ENCODE measurements around the gene SAA2.
A peak's percentile ranks its signal among the peaks of the same experiment; 100 is the strongest.

SAA2 gene

GRCh38 chr11:18280438-18281045 is 32.1 kb upstream of the SAA2 start:
- no peaks in the 10 kb centered on the region for H3K4me1 ChIP-seq (ENCODE audit: control insufficient read depth, insufficient read depth, low read length)
- no peak for TF ChIP-seq ZNF114 (tag by site-specific recombination; IDR thresholded peaks at IDR 0.05)
- TF ChIP-seq PRDM1 (tag by site-specific recombination; IDR thresholded peaks at IDR 0.05) = no peak
- no peak for TF ChIP-seq ZNF585B (tag by site-specific recombination; IDR thresholded peaks at IDR 0.05)
- no peak for TF ChIP-seq ZNF785 (tag by site-specific recombination; IDR thresholded peaks at IDR 0.05)
- no peak for TF ChIP-seq ZNF391 (tag by site-specific recombination; IDR thresholded peaks at IDR 0.05; ENCODE audit: borderline replicate concordance, low read depth)
- TF ChIP-seq ZNF121 (tag by site-specific recombination; IDR thresholded peaks at IDR 0.05) = no peak
- no peak for TF ChIP-seq TRIM28 (IDR thresholded peaks at IDR 0.05; ENCODE audit: borderline replicate concordance, low read length)
- no peak for TF ChIP-seq ZNF398 (tag by site-specific recombination; IDR thresholded peaks at IDR 0.05)
- CTCF ChIA-PET = interaction anchor here (1.5 kb wide), 1 partner anchor 37 kb away, joined by 4 read pairs; no protein-coding TSS in a partner anchor
- POLR2A ChIA-PET = no interaction called here
- H3K36me3 ChIP-seq (ENCODE audit: control insufficient read depth in 2 of 2, insufficient read depth in 1 of 2, low read length in 2 of 2) = peaks cover 7 to 69% of the 10 kb centered on the region in 2 experiments
- no peak overlapping the region for H3K27ac ChIP-seq (ENCODE audit: extremely low read depth, low read depth, low read length)
- no peak overlapping the region for H3K4me3 ChIP-seq (ENCODE audit: low read depth, low read length)
- H3K9me3 ChIP-seq (ENCODE audit: control insufficient read depth, insufficient read depth, low read depth, low read length) = no peaks in the 10 kb centered on the region

DNA sequence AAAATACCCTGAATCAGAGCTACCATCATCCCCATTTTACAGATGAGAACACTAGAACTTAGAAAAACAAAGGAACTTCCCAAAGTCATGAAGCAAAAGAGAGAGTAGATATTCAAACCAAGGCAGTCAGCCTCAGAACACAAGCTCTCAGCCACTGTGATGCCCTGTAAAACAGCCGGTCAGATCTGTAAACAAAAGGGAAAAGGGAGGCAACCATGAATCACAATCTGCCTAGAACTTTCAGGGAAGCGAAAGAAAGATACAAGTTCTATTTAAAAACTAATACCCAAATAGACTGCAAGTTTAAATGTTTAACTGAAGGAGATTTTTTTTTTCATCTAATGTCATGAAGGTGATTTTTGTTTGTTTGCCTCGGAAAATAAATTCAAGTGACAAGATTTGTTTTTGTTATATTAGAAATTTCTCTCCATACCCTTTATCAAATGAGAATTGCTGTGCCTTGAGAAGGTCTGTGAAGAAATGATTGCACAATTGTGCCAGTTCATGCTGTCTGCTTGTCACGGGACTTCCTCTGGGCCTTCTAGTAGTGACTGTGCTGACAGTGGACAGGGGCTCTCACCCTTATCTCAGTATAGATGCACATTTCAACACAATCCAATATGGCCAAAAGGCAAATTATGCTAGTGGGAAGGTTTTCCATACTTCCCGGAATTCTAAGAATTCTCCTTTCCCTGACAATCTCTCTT is 29.2 kb upstream of the SAA2 start:
- H3K4me3 ChIP-seq (ENCODE audit: low read depth, low read length) = no peak overlapping the region
- peaks cover 0 to 44% of the 10 kb centered on the region in 2 experiments; a peak in 1 of 3 replicates for H3K36me3 ChIP-seq (ENCODE audit: control insufficient read depth in 2 of 2, insufficient read depth in 1 of 2, low read length in 2 of 2)
- ChIA-PET POLR2A (interaction anchor here (0.7 kb wide), 1 partner anchor 29 kb away, joined by 5 read pairs; no protein-coding TSS in a partner anchor), CTCF (no interaction called here)
- no peak for TF ChIP-seq ZNF398 (tag by site-specific recombination; IDR thresholded peaks at IDR 0.05)
- TF ChIP-seq ZNF664 (tag by site-specific recombination; IDR thresholded peaks at IDR 0.05) = 0 out of 2 replicates have a peak, but pooled peaks have one; percentile 23
- H3K9me3 ChIP-seq (ENCODE audit: control insufficient read depth, insufficient read depth, low read depth, low read length) = no peaks in the 10 kb centered on the region
- no peaks in the 10 kb centered on the region for H3K4me1 ChIP-seq (ENCODE audit: control insufficient read depth, insufficient read depth, low read length)
- H3K27ac ChIP-seq (ENCODE audit: extremely low read depth, low read depth, low read length) = no peak overlapping the region

DNA sequence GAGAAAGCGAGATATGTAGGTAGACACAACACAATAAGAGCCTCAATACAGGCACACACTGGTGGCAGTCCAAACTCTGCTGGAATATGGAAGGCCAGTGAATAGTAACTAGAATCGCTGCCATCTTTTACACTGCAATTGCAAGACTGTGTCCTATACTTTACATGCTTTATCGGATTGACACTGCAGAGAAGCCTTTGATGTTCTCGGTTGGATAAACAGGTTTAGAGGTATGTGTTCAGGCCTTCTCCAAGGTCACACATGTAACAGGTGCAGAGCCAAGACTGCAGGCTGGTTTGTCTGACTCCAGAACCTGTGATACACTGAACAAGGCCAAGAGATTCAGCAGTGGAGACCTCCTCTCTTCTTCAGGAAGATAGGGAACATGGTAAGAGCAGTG is 22.7 kb upstream of the SAA2 start:
- TF ChIP-seq SALL2 (tag by site-specific recombination; IDR thresholded peaks at IDR 0.05; ENCODE audit: borderline replicate concordance) (no peak), ZNF266 (tag by site-specific recombination; IDR thresholded peaks at IDR 0.05; ENCODE audit: low read depth) (no peak), HOXC10 (CRISPR knock-in tag; IDR thresholded peaks at IDR 0.05) (no peak), ZNF140 (tag by site-specific recombination; IDR thresholded peaks at IDR 0.05) (no peak), ZNF114 (tag by site-specific recombination; IDR thresholded peaks at IDR 0.05) (no peak)
- Histone ChIP-seq H3K27ac (ENCODE audit: extremely low read depth, low read depth, low read length) (no peak overlapping the region), H3K4me3 (ENCODE audit: low read depth, low read length) (no peak overlapping the region), H3K36me3 (ENCODE audit: control insufficient read depth in 2 of 2, insufficient read depth in 1 of 2, low read length in 2 of 2) (no peaks in the 10 kb centered on the region), H3K9me3 (ENCODE audit: control insufficient read depth, insufficient read depth, low read depth, low read length) (no peaks in the 10 kb centered on the region), H3K4me1 (ENCODE audit: control insufficient read depth, insufficient read depth, low read length) (no peaks in the 10 kb centered on the region)
- CTCF ChIA-PET = no interaction called here
- POLR2A ChIA-PET = no interaction called here

- ChIA-PET POLR2A (interaction anchor here (0.7 kb wide), 1 partner anchor 369 kb away, joined by 3 read pairs; no protein-coding TSS in a partner anchor), CTCF (interaction anchor here (0.6 kb wide), 1 partner anchor 67 kb away, joined by 3 read pairs; no protein-coding TSS in a partner anchor)
- no peaks in the 10 kb centered on the region for H3K9me3 ChIP-seq (ENCODE audit: control insufficient read depth, insufficient read depth, low read depth, low read length)
- H3K27ac ChIP-seq (ENCODE audit: extremely low read depth, low read depth, low read length) = no peak overlapping the region
- H3K36me3 ChIP-seq (ENCODE audit: control insufficient read depth in 2 of 2, insufficient read depth in 1 of 2, low read length in 2 of 2) = no peaks in the 10 kb centered on the region
- H3K4me3 ChIP-seq (ENCODE audit: low read depth, low read length) = no peak overlapping the region
- no peaks in the 10 kb centered on the region for H3K4me1 ChIP-seq (ENCODE audit: control insufficient read depth, insufficient read depth, low read length)
- TF ChIP-seq ZNF169 (tag by site-specific recombination; IDR thresholded peaks at IDR 0.05) = no peak
- TF ChIP-seq SP7 (tag by site-specific recombination; IDR thresholded peaks at IDR 0.05) = no peak
- TF ChIP-seq ZNF558 (tag by site-specific recombination; IDR thresholded peaks at IDR 0.05) = no peak
- TF ChIP-seq, protein P1, sequence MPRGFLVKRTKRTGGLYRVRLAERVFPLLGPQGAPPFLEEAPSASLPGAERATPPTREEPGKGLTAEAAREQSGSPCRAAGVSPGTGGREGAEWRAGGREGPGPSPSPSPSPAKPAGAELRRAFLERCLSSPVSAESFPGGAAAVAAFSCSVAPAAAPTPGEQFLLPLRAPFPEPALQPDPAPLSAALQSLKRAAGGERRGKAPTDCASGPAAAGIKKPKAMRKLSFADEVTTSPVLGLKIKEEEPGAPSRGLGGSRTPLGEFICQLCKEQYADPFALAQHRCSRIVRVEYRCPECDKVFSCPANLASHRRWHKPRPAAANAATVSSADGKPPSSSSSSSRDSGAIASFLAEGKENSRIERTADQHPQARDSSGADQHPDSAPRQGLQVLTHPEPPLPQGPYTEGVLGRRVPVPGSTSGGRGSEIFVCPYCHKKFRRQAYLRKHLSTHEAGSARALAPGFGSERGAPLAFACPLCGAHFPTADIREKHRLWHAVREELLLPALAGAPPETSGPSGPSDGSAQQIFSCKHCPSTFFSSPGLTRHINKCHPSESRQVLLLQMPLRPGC (tag by site-specific recombination; IDR thresholded peaks at IDR 0.05) = no peak
- no peak for TF ChIP-seq ZNF391 (tag by site-specific recombination; IDR thresholded peaks at IDR 0.05; ENCODE audit: borderline replicate concordance, low read depth)
- no peak for TF ChIP-seq ZNF146 (tag by site-specific recombination; IDR thresholded peaks at IDR 0.05)
- TF ChIP-seq ZBTB44 (tag by site-specific recombination; IDR thresholded peaks at IDR 0.05) = no peak
Measured at GRCh38 chr11:18270102-18270501, 21.6 kb upstream of the SAA2 start.
